GM12878 (cell line): Measurements from ENCODE around the gene UBE3D. TPM values are rescaled to one million over a fixed set of nuclear protein-coding genes. Genes with fewer than 3 reads are reported as not detected.

Experiments used
- ATF2 ChIP-seq: IDR thresholded peaks from 2 replicates; pipeline ENCODE4 v1.6.1; 2012; ENCODE audit warnings: low read length, inconsistent platforms
- BCL11A ChIP-seq: IDR thresholded peaks from 2 replicates; pipeline ENCODE4 v1.6.1; 2011; ENCODE audit warnings: low read depth, low read length
- NFYB ChIP-seq: IDR thresholded peaks from 2 replicates; pipeline ENCODE4 v1.6.1; 2011; ENCODE audit warnings: low read depth, mild to moderate bottlenecking, low read length, improper control_type of control experiment, moderate library complexity; ENCODE audit not compliant: insufficient read depth
- NKRF ChIP-seq: fragments of 450-650 bp; conservative IDR thresholded peaks from 2 replicates; pipeline ENCODE4 v1.6.1; 2017; ENCODE audit warnings: mild to moderate bottlenecking, moderate library complexity
- ZNF24 ChIP-seq: fragments of 450-650 bp; IDR thresholded peaks from 2 replicates; pipeline ENCODE4 v1.6.1; 2017; ENCODE audit warnings: antibody characterized with exemption, mild to moderate bottlenecking
- polyA plus RNA-seq, 11 experiments: library from polyadenylated mRNA; depleted of rRNA in 4 of 11; unstranded in 6 of 11; stranded (reverse) in 5 of 11; fragments of >200 nt; fragmentation: Nextera tagmentation in 4 of 11; fragmentation: Illumina TruSeq in 1 of 11; extraction: Ambion mirVana in 4 of 11; extraction: Trizol in 1 of 11; gene quantifications; 1 replicate in 1 of 11; 2 replicates in 10 of 11; pipeline versions ENCODE4 v1.2.1 to v1.2.3, GENCODE V29; 2011 to 2016; ENCODE audit warnings: inconsistent platforms in 2 of 11, missing spikeins in 2 of 11, low read depth in 1 of 11
- total RNA-seq, 4 experiments: library from RNA; depleted of rRNA in 3 of 4; stranded (reverse); fragments of >200 nt in 3 of 4; fragmentation: Illumina TruSeq in 1 of 4; extraction: Trizol in 1 of 4; gene quantifications; 2 replicates each; pipeline versions ENCODE4 v1.2.1 to v1.2.3, GENCODE V29; 2013 to 2021
- TF ChIP-seq, protein P1 (sequence below): IDR thresholded peaks from 2 replicates; pipeline ENCODE4 v1.6.1; 2012; ENCODE audit warnings: improper control_type of control experiment, low read depth, low read length; ENCODE audit not compliant: insufficient replicate concordance

Gene UBE3D
- total and polyA plus RNA-seq, 10 of the 15 experiments (the other 5 are each of a cell fraction or from before 2014, with no cell fraction given) = 4.3 to 9.0 (median 7.5) TPM

DNA sequence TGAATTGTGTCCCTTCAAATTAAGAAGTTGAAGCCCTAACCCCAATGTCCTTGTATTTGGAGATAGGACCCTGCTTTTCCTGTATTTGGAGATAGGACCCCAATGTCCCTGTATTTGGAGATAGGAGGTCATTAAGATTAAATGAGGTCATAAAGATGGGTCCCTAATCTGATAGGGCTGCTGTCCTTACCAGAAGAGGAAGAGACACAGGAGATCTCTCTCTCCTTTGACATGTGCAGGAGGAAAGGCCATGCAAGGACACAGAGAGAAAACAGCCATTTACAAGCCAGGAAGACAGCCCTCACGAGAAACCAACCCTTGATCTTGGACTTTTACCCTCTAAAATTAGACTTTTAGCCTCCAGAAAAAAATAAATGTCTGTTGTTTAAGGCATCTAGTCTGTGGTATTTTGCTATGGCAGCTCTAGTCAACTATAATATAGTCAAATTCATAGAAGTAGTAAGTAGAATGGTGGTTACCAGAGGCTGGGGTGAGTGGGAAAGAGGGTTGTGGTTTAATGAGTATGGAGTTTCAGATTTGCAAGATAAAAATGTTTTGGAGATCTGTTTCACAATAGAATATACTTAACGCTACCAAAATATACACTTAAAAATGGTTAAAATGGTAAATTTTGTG, 59.3 kb downstream of the UBE3D start (continued):
- TF ChIP-seq, protein P1, sequence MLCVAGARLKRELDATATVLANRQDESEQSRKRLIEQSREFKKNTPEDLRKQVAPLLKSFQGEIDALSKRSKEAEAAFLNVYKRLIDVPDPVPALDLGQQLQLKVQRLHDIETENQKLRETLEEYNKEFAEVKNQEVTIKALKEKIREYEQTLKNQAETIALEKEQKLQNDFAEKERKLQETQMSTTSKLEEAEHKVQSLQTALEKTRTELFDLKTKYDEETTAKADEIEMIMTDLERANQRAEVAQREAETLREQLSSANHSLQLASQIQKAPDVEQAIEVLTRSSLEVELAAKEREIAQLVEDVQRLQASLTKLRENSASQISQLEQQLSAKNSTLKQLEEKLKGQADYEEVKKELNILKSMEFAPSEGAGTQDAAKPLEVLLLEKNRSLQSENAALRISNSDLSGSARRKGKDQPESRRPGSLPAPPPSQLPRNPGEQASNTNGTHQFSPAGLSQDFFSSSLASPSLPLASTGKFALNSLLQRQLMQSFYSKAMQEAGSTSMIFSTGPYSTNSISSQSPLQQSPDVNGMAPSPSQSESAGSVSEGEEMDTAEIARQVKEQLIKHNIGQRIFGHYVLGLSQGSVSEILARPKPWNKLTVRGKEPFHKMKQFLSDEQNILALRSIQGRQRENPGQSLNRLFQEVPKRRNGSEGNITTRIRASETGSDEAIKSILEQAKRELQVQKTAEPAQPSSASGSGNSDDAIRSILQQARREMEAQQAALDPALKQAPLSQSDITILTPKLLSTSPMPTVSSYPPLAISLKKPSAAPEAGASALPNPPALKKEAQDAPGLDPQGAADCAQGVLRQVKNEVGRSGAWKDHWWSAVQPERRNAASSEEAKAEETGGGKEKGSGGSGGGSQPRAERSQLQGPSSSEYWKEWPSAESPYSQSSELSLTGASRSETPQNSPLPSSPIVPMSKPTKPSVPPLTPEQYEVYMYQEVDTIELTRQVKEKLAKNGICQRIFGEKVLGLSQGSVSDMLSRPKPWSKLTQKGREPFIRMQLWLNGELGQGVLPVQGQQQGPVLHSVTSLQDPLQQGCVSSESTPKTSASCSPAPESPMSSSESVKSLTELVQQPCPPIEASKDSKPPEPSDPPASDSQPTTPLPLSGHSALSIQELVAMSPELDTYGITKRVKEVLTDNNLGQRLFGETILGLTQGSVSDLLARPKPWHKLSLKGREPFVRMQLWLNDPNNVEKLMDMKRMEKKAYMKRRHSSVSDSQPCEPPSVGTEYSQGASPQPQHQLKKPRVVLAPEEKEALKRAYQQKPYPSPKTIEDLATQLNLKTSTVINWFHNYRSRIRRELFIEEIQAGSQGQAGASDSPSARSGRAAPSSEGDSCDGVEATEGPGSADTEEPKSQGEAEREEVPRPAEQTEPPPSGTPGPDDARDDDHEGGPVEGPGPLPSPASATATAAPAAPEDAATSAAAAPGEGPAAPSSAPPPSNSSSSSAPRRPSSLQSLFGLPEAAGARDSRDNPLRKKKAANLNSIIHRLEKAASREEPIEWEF = no peak
- TF ChIP-seq NKRF (no peak), NFYB (no peak), BCL11A (no peak), ATF2 (no peak), ZNF24 (no peak)
